Activated CD8-positive, alpha-beta memory T cell treated with anti-CD3 and anti-CD28 coated beads for 36 hours (primary cell): ENCODE data around the gene HCFC1. TPM values are rescaled to one million over a fixed set of nuclear protein-coding genes. Genes with fewer than 3 reads are reported as not detected.

Experiments
- CTCF ChIA-PET: fragments of 350-600 bp; sonication (Branson Sonifier 250); formaldehyde crosslinking; loops from one replicate; lab custom pipeline; 2021; ENCODE audit warnings: antibody characterized with exemption; lab: Charles Lee
- POLR2A ChIA-PET: fragments of 350-600 bp; sonication (Branson Sonifier 250); formaldehyde crosslinking; loops from one replicate; lab custom pipeline; 2021; ENCODE audit warnings: antibody characterized with exemption; lab: Charles Lee
- total RNA-seq, 2 experiments: library from RNA; stranded (reverse); gene quantifications; one replicate each; pipeline ENCODE4 v1.2.3, GENCODE V29; 2021

Gene HCFC1
- total RNA-seq, 2 experiments from 2014 or later, result 136 to 142 TPM

DNA sequence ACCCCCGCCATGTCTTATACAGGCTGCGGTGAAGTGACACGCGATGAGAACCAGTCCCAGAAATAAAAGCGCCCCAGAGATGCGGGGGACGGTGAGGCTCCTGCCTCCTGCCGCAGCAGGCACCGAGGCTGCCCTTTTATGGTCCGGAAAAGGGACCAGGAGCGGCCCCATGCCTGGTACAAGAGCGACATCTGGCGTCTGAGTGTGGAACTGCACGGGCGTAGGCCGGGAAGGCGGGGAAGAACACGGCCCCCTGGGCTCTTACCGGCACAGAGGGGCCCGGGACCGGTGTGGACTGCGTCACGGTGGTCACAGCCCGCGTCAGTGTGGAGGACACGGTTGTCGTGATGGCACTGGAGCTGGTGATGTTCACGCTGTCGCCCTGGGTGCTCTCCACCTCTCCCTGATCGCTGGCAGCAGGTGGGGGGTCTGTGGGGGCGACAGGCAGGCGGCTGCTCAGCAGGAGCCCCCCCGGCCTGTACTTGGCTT, 18.2 kb downstream of the HCFC1 start:
- ChIA-PET POLR2A (no interaction called here), CTCF (interaction anchor here (1.0 to 2.0 kb wide), 3 partner anchors 13 to 189 kb away, joined by 4 to 10 read pairs (median 6); partner anchors contain the start of gene PLXNB3)

DNA sequence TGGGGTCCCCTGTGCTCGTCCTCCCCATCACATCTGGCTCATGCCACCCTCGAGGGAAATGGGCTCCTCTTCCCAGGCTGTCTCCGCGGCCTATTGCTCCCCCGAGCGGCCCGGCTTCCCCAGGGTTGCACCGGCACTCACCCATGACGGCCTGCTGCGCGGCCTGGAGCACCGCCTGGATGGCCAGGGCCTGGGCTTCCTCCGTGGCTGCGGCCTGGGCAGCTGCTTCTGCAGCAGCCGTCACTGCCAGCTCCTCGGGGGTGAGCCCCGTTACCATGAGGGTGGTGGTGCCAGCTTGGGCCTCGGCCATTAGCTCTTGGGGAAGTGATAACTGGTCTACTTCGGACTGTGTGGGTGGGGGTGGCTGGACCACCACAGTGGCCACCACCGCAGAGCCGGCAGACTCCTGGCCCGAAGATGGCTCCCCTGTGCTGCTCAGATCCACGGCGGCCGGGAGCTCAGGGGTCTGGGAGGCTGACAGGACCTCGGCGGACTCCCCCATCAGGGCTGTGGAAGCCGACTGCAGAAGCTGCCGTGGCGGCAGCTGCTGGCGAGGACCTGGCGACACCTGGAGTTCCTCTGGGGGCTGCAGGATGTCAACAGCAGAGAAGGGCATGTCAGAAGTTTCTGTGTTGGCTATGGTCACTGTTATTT, 19.1 kb downstream of the HCFC1 start:
- POLR2A ChIA-PET, result interaction anchor here (0.9 to 1.3 kb wide), 2 partner anchors 9 to 28 kb away, joined by 3 read pairs; no protein-coding TSS in a partner anchor
- CTCF ChIA-PET, result interaction anchor here (1.0 to 2.0 kb wide), 5 partner anchors 13 to 188 kb away, joined by 4 to 10 read pairs (median 6); partner anchors contain the start of gene PLXNB3

- POLR2A ChIA-PET, result interaction anchor here (0.9 to 1.3 kb wide), 2 partner anchors 10 to 27 kb away, joined by 3 read pairs; no protein-coding TSS in a partner anchor
- CTCF ChIA-PET, result interaction anchor here (1.0 to 2.0 kb wide), 4 partner anchors 14 to 27 kb away, joined by 6 to 10 read pairs (median 6); no protein-coding TSS in a partner anchor
Observed at GRCh38 chrX:153951683-153952372, 19.8 kb downstream of the HCFC1 start.

DNA sequence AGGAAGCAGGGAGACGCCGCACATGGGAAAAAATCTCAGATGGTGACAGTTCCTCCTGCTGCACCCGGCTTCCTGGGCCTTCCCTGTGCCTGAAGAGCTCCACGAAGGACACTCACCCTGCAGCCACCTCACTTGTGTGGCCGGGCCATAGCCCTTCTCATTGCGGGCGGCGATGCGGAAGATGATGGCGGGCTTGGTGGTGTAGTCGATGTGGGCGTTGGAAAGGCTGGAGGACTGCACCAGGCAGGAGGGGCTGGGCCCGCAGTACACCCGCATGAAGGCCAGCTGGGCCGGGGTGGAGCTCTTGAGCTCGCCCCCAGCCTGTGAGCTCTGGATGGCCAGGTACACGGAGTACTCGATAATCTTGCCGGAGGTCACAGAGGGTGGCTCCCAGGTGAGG, 21.5 kb downstream of the HCFC1 start:
- ChIA-PET POLR2A (no interaction called here), CTCF (no interaction called here)

DNA sequence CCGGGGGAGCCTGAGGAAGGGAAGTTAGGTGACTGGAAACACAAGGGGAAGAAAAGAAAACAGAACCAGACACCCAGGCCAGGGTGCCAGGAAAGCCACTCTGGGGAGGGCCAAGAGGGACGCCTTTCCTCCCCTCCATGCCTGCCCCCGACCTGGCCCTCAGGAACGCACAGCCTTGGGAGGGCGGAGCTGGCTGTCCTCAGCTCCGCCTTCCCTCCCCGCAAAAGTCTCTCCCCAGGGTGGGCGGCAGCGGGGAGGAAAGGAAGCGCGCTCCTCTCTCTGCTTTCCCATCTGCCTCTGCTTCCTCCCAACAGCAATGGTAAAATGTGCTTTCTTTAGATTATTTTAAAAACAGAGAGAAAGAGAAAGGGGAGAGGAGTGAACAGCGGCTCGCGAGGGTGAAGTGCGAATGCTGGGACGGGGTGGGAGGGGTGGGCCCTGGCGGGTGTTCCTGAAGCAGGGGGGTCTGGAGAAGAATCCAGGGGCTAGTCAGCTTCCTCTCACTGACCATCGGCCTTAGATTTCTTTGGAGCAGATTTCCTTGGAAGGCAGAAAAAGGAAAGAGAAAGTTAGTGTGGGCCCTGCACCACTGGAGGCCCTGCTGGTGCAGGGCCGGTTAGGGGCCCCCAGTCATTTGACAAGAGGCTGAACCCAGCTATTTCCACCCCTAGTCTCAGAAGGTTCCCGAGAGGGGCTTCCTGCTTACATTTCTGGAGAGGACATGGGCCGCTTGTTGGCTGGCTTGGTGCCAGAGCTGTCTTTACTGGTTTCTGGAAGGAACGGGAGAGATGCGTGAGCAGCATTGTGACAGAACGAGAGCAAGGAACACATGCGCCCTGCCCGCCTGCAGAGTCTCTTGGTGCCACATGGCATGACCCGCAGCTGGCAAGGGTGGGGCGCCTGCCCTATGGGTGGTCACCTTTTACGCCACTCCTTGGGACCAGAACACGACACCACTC, 22.5 kb downstream of the HCFC1 start:
- POLR2A ChIA-PET, result no interaction called here
- CTCF ChIA-PET, result interaction anchor here (1.6 to 4.8 kb wide), 4 partner anchors 18 to 186 kb away, joined by 5 to 58 read pairs (median 6); partner anchors contain the start of gene ARHGAP4

DNA sequence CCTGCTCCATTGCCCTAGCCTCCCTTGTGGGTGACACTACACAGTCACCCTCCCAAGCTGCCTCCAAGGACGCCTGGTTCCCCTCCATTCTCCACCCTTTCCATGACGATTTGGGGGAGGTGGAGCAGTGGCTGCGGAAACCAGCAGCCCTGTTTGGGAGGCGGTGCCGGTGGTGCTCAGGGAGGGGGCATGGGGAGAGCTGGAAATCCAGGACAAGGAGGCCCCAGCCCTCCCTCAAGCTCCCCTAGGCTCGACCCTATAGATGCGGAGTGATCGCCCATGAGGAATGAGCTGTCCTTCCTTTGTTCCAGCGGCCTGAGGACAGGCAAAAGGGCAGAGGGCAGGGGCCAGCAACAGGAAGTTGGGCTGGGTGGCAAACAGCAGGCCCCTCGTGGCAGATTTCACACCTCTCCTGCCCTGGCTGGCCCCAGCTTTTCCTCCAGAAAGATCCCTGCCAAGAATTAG, 23.6 kb downstream of the HCFC1 start:
- ChIA-PET POLR2A (no interaction called here), CTCF (interaction anchor here (1.1 to 4.8 kb wide), 6 partner anchors 15 to 185 kb away, joined by 3 to 58 read pairs (median 5); partner anchors contain the start of gene ARHGAP4)

GRCh38 chrX:153947009-153947769, 24.4 kb downstream of the HCFC1 start:
- ChIA-PET POLR2A (interaction anchor here (0.6 to 1.0 kb wide), 3 partner anchors 9 to 67 kb away, joined by 3 to 9 read pairs (median 4); no protein-coding TSS in a partner anchor), CTCF (interaction anchor here (0.8 to 4.8 kb wide), 10 partner anchors 9 to 184 kb away, joined by 3 to 58 read pairs (median 4); partner anchors contain the start of genes ARHGAP4, HCFC1, PLXNB3 and TMEM187)

DNA sequence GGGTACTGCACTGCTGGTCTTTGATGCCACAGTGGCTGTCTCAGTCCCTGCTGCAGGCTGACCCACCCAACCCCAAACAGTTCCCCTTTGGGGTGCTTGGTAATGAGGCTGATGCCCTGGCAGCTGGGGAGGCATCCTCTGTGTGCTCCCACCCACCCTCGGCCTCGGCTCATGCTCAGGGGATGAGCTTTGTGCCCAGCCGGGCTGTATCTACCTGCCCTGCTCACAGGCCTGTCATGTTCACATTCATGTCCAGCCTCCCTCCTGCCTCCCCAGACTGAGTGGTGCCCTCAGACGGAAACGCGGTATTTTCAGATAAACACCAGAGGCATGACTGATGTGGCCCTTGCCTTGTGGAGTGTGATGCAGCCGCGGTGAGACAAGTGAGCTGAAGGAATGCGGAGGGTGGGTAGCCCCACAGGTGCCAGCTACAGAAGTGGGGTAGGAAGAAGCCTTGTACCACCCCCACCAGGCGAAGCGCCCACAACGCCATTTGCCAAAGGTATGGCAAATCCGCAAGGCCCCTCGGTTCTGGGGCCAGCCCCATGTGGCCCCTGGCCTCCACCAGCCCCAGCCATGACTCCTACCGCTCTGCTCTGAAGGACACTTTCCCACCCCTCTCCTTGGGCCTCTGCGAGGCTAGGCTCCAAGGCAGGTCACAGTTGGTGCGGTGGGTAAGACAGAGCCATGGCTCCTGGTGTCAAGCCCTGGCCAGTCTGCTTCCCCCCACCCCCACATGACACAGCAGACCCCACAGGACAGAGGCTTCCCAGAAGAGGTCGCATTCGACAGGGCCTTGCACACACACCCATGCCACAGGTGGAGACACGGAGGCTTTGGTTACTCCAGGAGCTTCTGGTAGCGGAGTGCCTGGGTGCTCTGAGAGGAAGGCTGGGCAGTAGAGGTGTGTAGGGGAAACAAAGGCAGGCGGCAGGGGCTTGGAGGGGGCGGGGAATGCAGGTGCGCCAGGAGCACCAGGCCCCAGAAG, 25.4 kb downstream of the HCFC1 start:
- ChIA-PET CTCF (interaction anchor here (0.7 to 4.8 kb wide), 10 partner anchors 8 to 191 kb away, joined by 3 to 58 read pairs (median 5); partner anchors contain the start of genes ARHGAP4, HCFC1, PLXNB3 and TMEM187), POLR2A (no interaction called here)

GRCh38 chrX:153944800-153945150, 26.8 kb downstream of the HCFC1 start:
- ChIA-PET CTCF (interaction anchor here (0.6 to 1.9 kb wide), 3 partner anchors 20 to 277 kb away, joined by 3 to 4 read pairs (median 3); no protein-coding TSS in a partner anchor), POLR2A (interaction anchor here (0.6 to 0.7 kb wide), 4 partner anchors 18 to 27 kb away, joined by 3 to 5 read pairs (median 4); partner anchors contain the start of gene HCFC1)

GRCh38 chrX:153944140-153944799, 27.3 kb downstream of the HCFC1 start, which contains the start of gene RENBP:
RENBP (minus strand) TSS chrX:153944643; CDS start chrX:153944610, 33 bp downstream.
- POLR2A ChIA-PET, result interaction anchor here (0.6 kb wide), 1 partner anchor 22 kb away, joined by 3 read pairs; no protein-coding TSS in a partner anchor
- CTCF ChIA-PET, result interaction anchor here (1.2 to 1.9 kb wide), 2 partner anchors 20 to 277 kb away, joined by 3 to 4 read pairs; no protein-coding TSS in a partner anchor

DNA sequence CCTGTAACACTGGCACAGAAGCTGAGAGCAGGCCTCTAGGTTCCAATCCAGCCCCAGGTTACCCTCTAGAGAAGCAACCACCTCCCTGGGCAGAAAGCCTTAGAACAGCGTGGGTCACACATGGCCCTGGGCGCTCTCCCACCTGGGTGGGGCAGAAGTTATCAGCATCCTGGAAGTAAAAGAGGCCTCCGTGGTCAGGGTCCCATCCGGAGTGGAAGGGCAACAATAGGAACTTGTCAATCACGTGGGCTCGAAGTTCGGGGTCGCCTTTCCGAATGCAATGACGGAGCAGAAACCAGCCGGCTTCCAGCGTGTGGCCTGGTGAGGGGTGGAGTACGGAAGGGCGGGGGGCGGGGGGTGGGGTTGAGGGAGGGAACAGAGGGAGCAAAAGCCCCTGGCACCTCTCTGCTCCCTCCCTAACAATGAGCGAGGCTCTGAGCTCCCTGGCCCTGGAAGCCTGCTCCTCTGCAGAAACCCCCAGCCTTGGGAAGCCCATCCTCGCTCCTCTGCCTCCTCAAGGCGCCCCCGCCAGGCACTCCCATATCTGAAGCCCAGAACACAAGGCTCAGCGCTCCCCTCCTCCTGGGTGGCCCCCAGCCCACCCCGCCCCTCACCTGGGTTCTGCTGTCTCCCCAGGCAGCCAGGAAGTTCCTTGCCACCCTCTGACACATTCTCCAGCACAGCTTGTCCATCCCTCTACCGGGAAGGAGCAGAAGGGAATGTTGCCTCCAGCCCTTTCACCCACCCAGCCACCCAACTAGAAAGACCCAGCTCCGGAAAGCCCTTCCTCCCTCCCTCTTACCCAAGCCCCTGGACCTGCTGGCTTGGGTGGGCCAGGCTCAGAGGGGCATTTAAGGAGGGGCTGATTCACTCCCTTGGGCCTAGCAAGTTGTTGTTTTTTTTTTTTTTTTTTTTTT, 30.0 kb downstream of the HCFC1 start:
- ChIA-PET POLR2A (no interaction called here), CTCF (interaction anchor here (0.8 kb wide), 1 partner anchor 29 kb away, joined by 3 read pairs; no protein-coding TSS in a partner anchor)

GRCh38 chrX:153939573-153939972, 32.0 kb downstream of the HCFC1 start:
- ChIA-PET CTCF (interaction anchor here (0.6 kb wide), 1 partner anchor 160 kb away, joined by 3 read pairs; no protein-coding TSS in a partner anchor), POLR2A (interaction anchor here (0.7 kb wide), 1 partner anchor 178 kb away, joined by 4 read pairs; no protein-coding TSS in a partner anchor)

DNA sequence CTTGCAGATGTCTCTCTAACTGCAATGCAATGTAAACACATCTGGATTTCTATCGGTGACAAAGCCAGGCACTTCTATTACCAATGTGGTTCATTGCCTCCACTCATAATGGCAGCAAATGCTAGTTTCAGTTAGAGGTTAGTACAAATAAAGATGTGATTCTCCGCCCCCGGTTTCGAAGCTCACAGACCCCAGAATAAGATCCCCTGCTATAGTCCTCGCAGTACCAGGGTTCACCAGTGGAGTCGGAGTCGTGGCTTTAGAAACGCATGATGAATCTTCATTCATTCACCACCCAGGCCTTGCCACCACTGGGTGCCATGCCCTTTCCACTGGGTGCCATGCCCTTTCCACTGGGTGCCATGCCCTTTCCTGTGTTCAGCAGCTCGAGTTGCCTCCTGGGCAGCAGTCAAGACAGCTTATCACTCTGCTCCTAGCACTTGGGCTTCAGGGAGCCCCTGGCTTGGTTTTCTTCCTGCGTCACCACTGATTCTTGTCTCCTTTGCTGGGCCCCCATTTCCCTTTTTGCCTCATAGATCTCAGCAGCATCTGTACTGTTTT, 33.3 kb downstream of the HCFC1 start:
- ChIA-PET POLR2A (interaction anchor here (0.7 to 1.0 kb wide), 2 partner anchors 9 to 10 kb away, joined by 3 to 6 read pairs; no protein-coding TSS in a partner anchor), CTCF (interaction anchor here (0.7 to 1.1 kb wide), 4 partner anchors 9 to 31 kb away, joined by 3 to 4 read pairs (median 3); no protein-coding TSS in a partner anchor)

GRCh38 chrX:153937056-153937455, 34.6 kb downstream of the HCFC1 start:
- CTCF ChIA-PET, result interaction anchor here (0.6 to 2.2 kb wide), 3 partner anchors 10 to 73 kb away, joined by 3 to 6 read pairs (median 4); no protein-coding TSS in a partner anchor

More at GRCh38 chrX:153937056-153937455, 34.6 kb downstream of the HCFC1 start:
- POLR2A ChIA-PET, result no interaction called here
